SHP77 (cell line): Measurements from ENCODE around the gene DLG5.
A peak's percentile ranks its signal among the peaks of the same experiment; 100 is the strongest.

Experiments used
- DNase-seq, 2 experiments: peaks; one replicate each; lab custom pipeline; 2025; lab: John Stamatoyannopoulos, UW

Gene DLG5

GRCh38 chr10:77926566-77927401 is at the start of gene DLG5:
Gene DLG5 (minus strand): TSS chr10:77926755. CDS start chr10:77926520, 235 bp downstream.
- DNase-seq, result no peak

GRCh38 chr10:77975086-77975666 is 48.6 kb upstream of the DLG5 start:
- no peak for DNase-seq

GRCh38 chr10:77974396-77975074 is 48.0 kb upstream of the DLG5 start:
- DNase-seq, result no peak

GRCh38 chr10:77973276-77973675 is 46.7 kb upstream of the DLG5 start:
- no peak for DNase-seq

GRCh38 chr10:77972148-77972547 is 45.6 kb upstream of the DLG5 start:
- no peak for DNase-seq

- DNase-seq, result no peak
Observed at GRCh38 chr10:77971804-77972144, 45.2 kb upstream of the DLG5 start.

GRCh38 chr10:77970869-77971803 is 44.6 kb upstream of the DLG5 start:
- DNase-seq, result peak in 1 of 2 experiments; percentile 8

- no peak for DNase-seq
Observed at GRCh38 chr10:77969114-77969513, 42.6 kb upstream of the DLG5 start.

GRCh38 chr10:77967611-77968022 is 41.1 kb upstream of the DLG5 start:
- DNase-seq, result no peak

- DNase-seq, result no peak
Observed at GRCh38 chr10:77965294-77965693, 38.7 kb upstream of the DLG5 start.

GRCh38 chr10:77964811-77965210 is 38.3 kb upstream of the DLG5 start:
- no peak for DNase-seq

- DNase-seq, result no peak
Observed at GRCh38 chr10:77963901-77964300, 37.3 kb upstream of the DLG5 start.

GRCh38 chr10:77962350-77963146 is 36.0 kb upstream of the DLG5 start:
- no peak for DNase-seq

GRCh38 chr10:77961668-77962067 is 35.1 kb upstream of the DLG5 start:
- DNase-seq, result no peak

GRCh38 chr10:77960829-77961329 is 34.3 kb upstream of the DLG5 start:
- DNase-seq, result no peak

GRCh38 chr10:77959887-77960455 is 33.4 kb upstream of the DLG5 start:
- no peak for DNase-seq

GRCh38 chr10:77959384-77959783 is 32.8 kb upstream of the DLG5 start:
- DNase-seq, result no peak

- no peak for DNase-seq
Observed at GRCh38 chr10:77955136-77955535, 28.6 kb upstream of the DLG5 start.

GRCh38 chr10:77949167-77949566 is 22.6 kb upstream of the DLG5 start:
- DNase-seq, result no peak

- no peak for DNase-seq
Observed at GRCh38 chr10:77946084-77946483, 19.5 kb upstream of the DLG5 start.

GRCh38 chr10:77944519-77944918 is 18.0 kb upstream of the DLG5 start:
- no peak for DNase-seq
